A673 (cell line): ENCODE results near the gene BCR. TPM values are rescaled to one million over a fixed set of nuclear protein-coding genes. Genes with fewer than 3 reads are reported as not detected.

ENCODE experiments used
- BruUV-seq: library from RNA; stranded (reverse); fragments of 400-500 nt; replicated peaks from 2 replicates; lab custom pipeline; 2021; lab: Mats Ljungman, UMichigan
- CTCF ChIA-PET: fragments of 300-600 bp; sonication (Branson Sonifier 250); formaldehyde crosslinking; loops from one replicate; lab custom pipeline; 2022; ENCODE audit warnings: antibody characterized with exemption; lab: Charles Lee
- POLR2A ChIA-PET: fragments of 300-600 bp; sonication (Branson Sonifier 250); formaldehyde crosslinking; loops from one replicate; lab custom pipeline; 2022; ENCODE audit warnings: antibody characterized with exemption; ENCODE audit not compliant: low non-redundant PET; lab: Charles Lee
- DNase-seq: peaks from one replicate; pipeline ENCODE4 v3.0.0-alpha.2; 2015; ENCODE audit warnings: low spot score
- H3K27ac ChIP-seq: fragments of 200-600 bp; sonication (generic); 2 replicates; pipeline ENCODE4 v1.5.1; 2016; ENCODE audit warnings: mixed run types, low read depth, mild to moderate bottlenecking, mixed read lengths, antibody characterized with exemption, low read length; ENCODE audit not compliant: poor library complexity, severe bottlenecking
- H3K27me3 ChIP-seq: fragments of 200-600 bp; sonication (generic); replicated peaks from 2 replicates; pipeline ENCODE4 v1.6.1; 2017; ENCODE audit warnings: mixed run types, low read depth, mild to moderate bottlenecking, mixed read lengths, antibody characterized with exemption, low read length; ENCODE audit not compliant: insufficient read depth, poor library complexity
- H3K36me3 ChIP-seq: fragments of 200-600 bp; sonication (generic); 2 replicates; pipeline ENCODE4 v1.6.1; 2016; ENCODE audit warnings: mixed run types, mild to moderate bottlenecking, mixed read lengths, antibody characterized with exemption, low read length; ENCODE audit not compliant: insufficient read depth, poor library complexity, severe bottlenecking
- H3K4me1 ChIP-seq: fragments of 200-600 bp; sonication (generic); 2 replicates; pipeline ENCODE4 v1.6.1; 2017; ENCODE audit warnings: mixed run types, mild to moderate bottlenecking, mixed read lengths, antibody characterized with exemption, low read length; ENCODE audit not compliant: insufficient read depth, poor library complexity, severe bottlenecking
- H3K4me3 ChIP-seq: fragments of 200-600 bp; sonication (generic); 2 replicates; pipeline ENCODE4 v1.5.1; 2016; ENCODE audit warnings: low read depth, mixed run types, mild to moderate bottlenecking, mixed read lengths, low read length; ENCODE audit not compliant: poor library complexity, severe bottlenecking
- H3K9me3 ChIP-seq: fragments of 200-600 bp; sonication (generic); 2 replicates; pipeline ENCODE4 v1.6.1; 2016; ENCODE audit warnings: mixed run types, low read depth, mild to moderate bottlenecking, mixed read lengths, antibody characterized with exemption, low read length; ENCODE audit not compliant: poor library complexity, severe bottlenecking
- CTCF ChIP-seq: fragments of 300-800, 200-600 bp; sonication (generic); conservative IDR thresholded peaks from 2 replicates; pipeline ENCODE4 v1.5.1; 2017; ENCODE audit warnings: low read depth, mild to moderate bottlenecking, antibody characterized with exemption, low read length, moderate library complexity, mixed read lengths
- EZH2 ChIP-seq: fragments of 200-600 bp; sonication (generic); IDR thresholded peaks from 2 replicates; pipeline ENCODE4 v1.6.1; 2017; ENCODE audit warnings: borderline replicate concordance, low read depth, mild to moderate bottlenecking, mixed read lengths, antibody characterized with exemption, low read length; ENCODE audit not compliant: poor library complexity, severe bottlenecking
- intact Hi-C: fragments of 100-400 bp; cut with micrococcal nuclease; formaldehyde crosslinking; loops from one replicate; pipeline ENCODE4 v1.10.0; 2022; ENCODE audit not compliant: unreplicated experiment
- total RNA-seq: library from RNA; stranded (reverse); gene quantifications from 2 replicates; pipeline ENCODE4 v1.2.3, GENCODE V29; 2021

BCR gene
- total RNA-seq, 1 experiment from 2014 or later: 63.1 TPM

- TF ChIP-seq CTCF (no peak), EZH2 (no peak)
- intact Hi-C loops: no loop called here
- BruUV-seq: no TSS peak
- no peaks in the 10 kb centered on the region for H3K36me3 ChIP-seq
- no peak overlapping the region for H3K27ac ChIP-seq
- POLR2A ChIA-PET: interaction anchor here (0.7 kb wide), 1 partner anchor 13 kb away, joined by 3 read pairs; no protein-coding TSS in a partner anchor
- no peaks in the 10 kb centered on the region for H3K4me1 ChIP-seq
- no peak overlapping the region for H3K4me3 ChIP-seq
- H3K27me3 ChIP-seq: no peaks in the 10 kb centered on the region
- H3K9me3 ChIP-seq: no peaks in the 10 kb centered on the region
- CTCF ChIA-PET: no interaction called here
- DNase-seq: no peak
Observed at GRCh38 chr22:23166841-23167616, 13.3 kb upstream of the BCR start.

- DNase-seq: no peak
- TF ChIP-seq CTCF (no peak), EZH2 (no peak)
- CTCF ChIA-PET: no interaction called here
- BruUV-seq: no TSS peak
- Histone ChIP-seq H3K9me3 (no peaks in the 10 kb centered on the region), H3K4me1 (no peaks in the 10 kb centered on the region), H3K27ac (no peak overlapping the region), H3K27me3 (no peaks in the 10 kb centered on the region), H3K36me3 (no peaks in the 10 kb centered on the region), H3K4me3 (no peak overlapping the region)
- POLR2A ChIA-PET: no interaction called here
- intact Hi-C loops: no loop called here
Observed at GRCh38 chr22:23168391-23169042, 11.8 kb upstream of the BCR start.

- no peaks in the 10 kb centered on the region for H3K4me1 ChIP-seq
- no peak overlapping the region for H3K27ac ChIP-seq
- DNase-seq: no peak
- ChIA-PET POLR2A (no interaction called here), CTCF (no interaction called here)
- TF ChIP-seq CTCF: no peak
- TF ChIP-seq EZH2: no peak
- no peak overlapping the region for H3K4me3 ChIP-seq
- H3K36me3 ChIP-seq: no peaks in the 10 kb centered on the region
- intact Hi-C loops: no loop called here
- no peaks in the 10 kb centered on the region for H3K9me3 ChIP-seq
- H3K27me3 ChIP-seq: no peaks in the 10 kb centered on the region
- no TSS peak for BruUV-seq
Observed at GRCh38 chr22:23169043-23169406, 11.3 kb upstream of the BCR start.
